Measurements from ENCODE around the gene GCKR.
A peak's percentile ranks its signal among the peaks of the same experiment; 100 is the strongest.
"Not testable (repeated sequence)": the region's sequence is repeated elsewhere in the genome, so short reads cannot be mapped to it uniquely, and the experiment has no call there.

GCKR gene

GRCh38 chr2:27518113-27518781 is 21.6 kb downstream of the GCKR start:
- no peak for DNase-seq

DNA sequence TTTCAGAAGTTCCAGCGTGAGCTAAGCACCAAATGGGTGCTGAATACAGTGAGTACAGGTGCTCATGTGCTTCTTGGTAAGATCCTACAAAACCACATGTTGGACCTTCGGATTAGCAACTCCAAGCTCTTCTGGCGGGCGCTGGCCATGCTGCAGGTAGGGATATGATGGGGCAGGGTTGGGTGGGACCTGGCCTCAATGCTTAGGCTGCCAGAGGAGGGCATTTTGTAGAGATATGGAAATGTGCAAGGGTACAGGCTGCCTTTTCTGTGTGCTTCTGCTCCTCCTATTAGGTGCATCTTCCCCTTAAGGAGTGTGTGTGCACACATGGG is 22.1 kb downstream of the GCKR start:
- no peak for DNase-seq

GRCh38 chr2:27520316-27520715 is 23.7 kb downstream of the GCKR start:
- no peak for DNase-seq

DNA sequence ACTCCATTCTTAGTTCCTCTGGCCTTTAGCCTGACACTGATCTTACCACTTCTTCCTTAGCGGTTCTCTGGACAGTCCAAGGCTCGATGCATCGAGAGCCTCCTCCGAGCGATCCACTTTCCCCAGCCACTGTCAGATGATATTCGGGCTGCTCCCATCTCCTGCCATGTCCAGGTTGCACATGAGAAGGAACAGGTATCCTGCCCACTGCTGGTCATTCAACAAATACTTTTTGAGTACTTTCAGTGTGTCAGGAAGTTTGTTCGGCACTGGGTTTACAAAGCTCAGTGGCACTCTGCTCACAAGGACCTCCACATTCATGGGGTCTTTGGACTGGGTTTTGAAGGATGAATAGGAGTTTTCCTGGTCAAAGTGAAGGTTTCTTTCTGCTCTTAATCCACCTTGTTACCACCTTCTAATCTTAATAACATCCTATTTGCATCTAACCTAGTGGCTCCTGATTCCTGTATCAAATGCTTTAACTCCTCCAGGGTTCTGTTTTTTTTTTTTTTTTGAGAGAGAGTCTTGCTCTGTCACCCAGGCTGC is 25.8 kb downstream of the GCKR start:
- DNase-seq, result no peak

GRCh38 chr2:27527182-27527581 is 30.5 kb downstream of the GCKR start:
- no peak for DNase-seq

DNA sequence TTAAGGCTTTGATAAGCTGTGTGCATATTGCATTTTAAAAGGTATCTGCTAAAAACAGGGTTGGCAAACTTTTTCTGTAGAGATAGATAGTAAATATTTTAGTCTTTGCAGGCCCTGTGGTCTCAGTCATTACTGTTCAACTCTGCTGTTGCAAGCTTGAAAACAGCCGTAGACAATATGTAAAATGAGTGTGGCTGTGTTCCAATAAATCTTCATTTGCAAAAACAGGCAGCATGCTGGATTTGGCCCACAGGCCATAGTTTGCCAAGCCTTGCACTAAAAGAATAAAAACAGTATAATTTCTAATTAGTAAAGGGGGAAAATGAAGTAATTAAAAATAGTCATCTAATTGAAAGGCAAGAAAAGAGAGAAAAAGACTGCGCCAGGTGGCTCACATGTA is 35.3 kb downstream of the GCKR start:
- DNase-seq, result no peak

DNA sequence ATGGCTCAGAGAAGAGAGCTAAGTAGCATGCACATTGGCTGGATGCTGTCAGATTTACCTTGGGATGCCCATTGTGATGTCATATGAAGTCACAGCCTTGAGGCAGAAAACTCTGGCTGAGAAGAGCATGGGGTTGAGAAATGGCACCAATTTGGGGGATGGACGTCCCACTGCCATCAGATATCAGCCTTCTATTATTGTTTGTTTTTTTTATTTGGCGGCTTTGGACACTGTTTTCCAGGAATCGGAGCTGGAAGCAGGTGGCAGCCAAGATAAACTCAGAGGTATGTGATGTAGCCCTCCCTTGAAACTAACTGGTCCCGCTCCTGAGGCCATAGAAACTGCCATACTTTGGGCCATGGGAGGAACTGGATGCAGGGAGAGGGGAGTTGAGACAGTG is 40.6 kb downstream of the GCKR start:
- no peak for DNase-seq

DNA sequence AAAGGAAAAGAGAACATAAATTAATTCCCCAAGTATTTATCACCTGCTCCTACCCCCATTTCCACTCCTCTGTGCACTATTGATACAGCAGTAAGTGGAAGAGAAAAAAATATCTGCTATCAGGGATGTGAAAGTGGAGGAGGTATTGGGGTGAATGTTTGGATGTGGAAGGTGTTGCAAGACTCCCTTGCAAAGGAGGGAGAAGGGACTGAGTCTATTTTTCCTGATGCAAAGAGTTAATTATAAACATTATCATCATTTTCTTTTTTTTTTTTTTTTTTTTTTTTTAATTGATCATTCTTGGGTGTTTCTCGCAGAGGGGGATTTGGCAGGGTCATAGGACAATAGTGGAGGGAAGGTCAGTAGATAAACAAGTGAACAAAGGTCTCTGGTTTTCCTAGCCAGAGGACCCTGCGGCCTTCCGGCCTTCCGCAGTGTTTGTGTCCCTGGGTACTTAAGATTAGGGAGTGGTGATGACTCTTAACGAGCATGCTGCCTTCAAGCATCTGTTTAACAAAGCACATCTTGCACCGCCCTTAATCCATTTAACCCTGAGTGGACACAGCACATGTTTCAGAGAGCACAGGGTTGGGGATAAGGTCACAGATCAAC is 42.3 kb downstream of the GCKR start:
- DNase-seq, result not testable (repeated sequence)

- DNase-seq, result not testable (repeated sequence)
Observed at GRCh38 chr2:27539649-27540048, 43.0 kb downstream of the GCKR start.

GRCh38 chr2:27544143-27544821 is 47.6 kb downstream of the GCKR start:
- DNase-seq, result no peak

DNA sequence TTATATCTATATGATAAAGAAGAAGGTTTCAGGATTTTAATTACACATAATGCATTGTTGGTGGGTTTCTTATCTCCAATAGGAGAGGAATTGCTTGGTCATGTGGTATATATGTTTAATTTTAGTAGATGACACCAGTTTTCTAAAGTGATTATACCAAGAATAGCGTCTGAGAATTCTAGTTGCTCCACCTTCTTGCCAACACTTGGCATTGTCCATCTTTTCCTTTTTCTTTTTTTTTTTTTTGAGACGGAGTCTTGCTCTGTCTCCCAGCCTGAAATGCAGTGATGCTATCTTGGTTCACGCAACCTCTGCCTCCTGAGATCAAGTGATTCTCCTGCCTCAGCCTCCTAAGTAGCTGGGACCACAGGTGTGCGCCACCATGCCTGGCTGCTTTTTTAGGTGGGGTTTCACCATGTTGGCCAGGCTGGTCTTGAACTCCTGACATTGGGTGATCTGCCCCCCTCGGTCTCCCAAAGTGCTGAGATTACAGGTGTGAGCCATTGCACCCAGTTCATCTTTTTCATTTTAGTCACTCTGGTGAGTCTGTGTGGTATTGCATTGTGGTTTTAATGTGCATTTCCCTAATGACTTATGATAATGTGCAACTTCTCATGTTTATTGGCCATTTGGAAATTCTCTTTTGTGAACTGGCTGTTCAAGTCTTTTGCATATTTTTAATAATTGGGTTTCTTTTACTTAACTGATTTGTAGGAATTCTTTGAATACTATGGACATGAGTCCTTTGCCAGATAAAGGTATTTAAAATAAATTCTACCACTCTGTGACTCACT is 48.9 kb downstream of the GCKR start:
- DNase-seq, result no peak

- DNase-seq, result no peak
Observed at GRCh38 chr2:27549303-27549702, 52.7 kb downstream of the GCKR start.

DNA sequence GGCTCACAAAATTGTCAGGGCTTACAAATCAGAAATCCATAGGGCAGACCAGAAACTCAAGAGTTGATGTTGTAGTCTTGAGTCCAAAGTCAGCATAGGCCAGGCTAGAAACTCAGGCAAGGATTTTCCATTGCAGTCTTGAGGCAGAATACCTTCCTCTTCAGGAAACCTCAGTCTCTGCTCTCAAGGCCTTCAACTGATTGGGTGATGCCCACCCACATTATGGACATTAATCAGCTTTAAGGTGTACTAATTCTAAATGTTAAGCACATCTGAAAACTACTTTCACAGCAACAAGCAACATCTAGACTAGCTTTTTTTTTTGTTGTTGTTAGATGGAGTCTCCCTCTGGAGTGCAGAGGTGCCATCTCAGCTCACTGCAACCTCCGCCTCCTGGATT is 54.9 kb downstream of the GCKR start:
- DNase-seq, result no peak

GRCh38 chr2:27552941-27553340 is 56.3 kb downstream of the GCKR start:
- no peak for DNase-seq

DNA sequence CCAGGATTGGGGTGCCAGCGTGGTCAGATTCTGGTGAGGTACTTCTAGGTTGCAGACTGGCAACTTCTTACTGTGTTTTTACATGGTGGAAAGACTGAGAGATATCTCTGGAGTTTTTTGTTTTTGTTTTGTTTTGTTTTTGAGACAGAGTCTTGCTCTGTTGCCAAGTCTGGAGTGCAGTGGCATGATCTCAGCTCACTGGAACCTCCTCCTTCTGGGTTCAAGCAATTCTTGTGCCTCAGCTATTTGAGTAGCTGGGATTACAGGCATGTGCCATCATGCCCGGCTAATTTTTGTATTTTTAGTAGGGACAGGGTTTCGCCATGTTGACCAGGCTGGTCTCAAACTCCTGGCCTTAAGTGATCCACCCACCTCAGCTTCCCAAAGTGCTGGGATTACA is 57.8 kb downstream of the GCKR start:
- DNase-seq, result not testable (repeated sequence)

DNA sequence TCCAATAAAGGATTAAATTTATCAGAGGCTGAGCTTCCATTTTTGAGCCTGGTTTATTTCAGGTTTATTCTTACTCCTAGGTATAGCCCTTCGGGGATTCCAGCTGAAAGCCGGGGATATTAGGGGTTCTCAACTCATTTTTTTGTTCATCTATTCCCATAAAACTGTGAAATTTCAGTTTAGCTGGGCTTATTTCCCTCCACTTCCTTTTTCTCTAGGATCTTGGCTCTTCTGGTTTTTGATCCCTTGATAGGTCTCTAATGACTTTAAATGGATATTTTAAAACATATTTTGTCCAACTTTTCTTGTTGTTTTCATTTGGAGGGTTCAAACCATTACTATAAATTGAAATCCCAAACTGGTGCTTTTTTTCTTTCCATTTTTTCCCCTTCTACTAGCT is 62.6 kb downstream of the GCKR start:
- DNase-seq, result no peak

- DNase-seq, result no peak
Observed at GRCh38 chr2:27561060-27561459, 64.4 kb downstream of the GCKR start.

GRCh38 chr2:27566628-27567027 is 70.0 kb downstream of the GCKR start:
- DNase-seq, result no peak

DNA sequence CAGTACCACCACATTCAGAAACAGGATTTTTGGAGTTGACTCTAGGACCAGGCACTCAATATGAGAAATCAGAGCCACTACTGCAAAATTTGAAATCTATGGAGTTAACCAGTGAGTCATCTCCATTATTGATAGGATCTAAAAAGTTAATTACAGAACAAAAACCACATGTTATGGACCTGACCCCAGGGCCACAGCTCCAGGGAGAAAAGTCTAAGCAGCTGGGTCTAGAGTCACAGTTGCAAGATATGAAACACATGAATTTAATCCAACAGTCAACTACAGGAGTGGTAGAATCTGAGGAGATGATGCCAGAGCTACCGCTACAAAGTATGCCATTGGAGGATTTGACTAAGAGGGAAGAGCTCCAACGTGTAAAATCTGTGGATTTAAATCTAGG is 72.8 kb downstream of the GCKR start:
- no peak for DNase-seq

GRCh38 chr2:27571197-27571596 is 74.6 kb downstream of the GCKR start:
- DNase-seq, result no peak

GRCh38 chr2:27571681-27572080 is 75.0 kb downstream of the GCKR start:
- DNase-seq, result no peak

DNA sequence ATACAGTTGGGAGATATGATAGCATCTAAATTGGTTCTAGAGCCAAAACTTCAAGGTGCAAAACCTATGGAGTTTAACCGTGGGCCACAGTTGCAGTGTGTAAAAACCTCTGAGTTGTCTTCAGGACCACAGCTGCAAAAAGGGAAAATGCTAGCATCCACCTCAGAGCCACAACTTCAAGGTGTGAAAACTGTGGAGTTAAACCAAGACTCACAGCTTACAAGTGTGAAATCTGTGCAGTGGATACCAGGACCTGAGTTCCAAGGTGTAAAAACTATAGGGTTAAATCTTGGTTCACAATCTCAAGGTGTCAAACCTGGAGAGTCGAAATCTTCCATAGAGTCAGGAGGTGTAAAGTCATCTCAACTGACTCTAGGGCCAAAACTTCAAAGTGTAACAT is 75.8 kb downstream of the GCKR start:
- peak in 1 of 2 donors; percentile 16 for DNase-seq

- peak in 1 of 2 donors; percentile 8 for DNase-seq
Observed at GRCh38 chr2:27572998-27573429, 76.4 kb downstream of the GCKR start.

All from CD4-positive, alpha-beta T cell treated with Interleukin-1 beta for 1 hour (primary cell).